Gastroesophageal sphincter (tissue), 4 donors: ENCODE results near the gene ZDHHC16. TPM values are rescaled to one million over a fixed set of nuclear protein-coding genes. Genes with fewer than 3 reads are reported as not detected.

Experiments
- ATAC-seq: fragments of 150-250 bp; one replicate; pipeline ENCODE4 v1.9.1; 2016; ENCODE audit warnings: mild to moderate bottlenecking, moderate library complexity
- H3K27ac ChIP-seq, 4 donors: fragments of 200-600 bp; sonication (generic) in 3 of 4; 1 replicate in 3 of 4; 2 replicates in 1 of 4; pipeline ENCODE4 v1.5.1; 2016 to 2019
- H3K27me3 ChIP-seq: fragments of 200-600 bp; sonication (generic); one replicate; pipeline ENCODE4 v1.5.1; 2019
- H3K36me3 ChIP-seq, 2 donors: fragments of 200-600 bp; sonication (generic); one replicate each; pipeline ENCODE4 v1.5.1; 2019; ENCODE audit warnings: control low read depth in 1 of 2
- H3K4me1 ChIP-seq, 3 donors: fragments of 200-600 bp; sonication (generic); 1 replicate in 2 of 3; 2 replicates in 1 of 3; pipeline ENCODE4 v1.5.1; 2016 to 2019; ENCODE audit warnings: control low read depth in 2 of 3
- H3K4me3 ChIP-seq, 2 donors: fragments of 200-600 bp; sonication (generic); one replicate each; pipeline ENCODE4 v1.5.1; 2019; ENCODE audit warnings: mild to moderate bottlenecking in 1 of 2, moderate library complexity in 1 of 2
- H3K9me3 ChIP-seq, 3 donors: fragments of 200-600 bp; sonication (generic); one replicate each; pipeline ENCODE4 v1.5.1; 2017 to 2019; ENCODE audit warnings: control low read depth in 2 of 3
- EP300 ChIP-seq: sonication (generic); formaldehyde crosslinking; IDR thresholded peaks from one replicate; pipeline ENCODE4 v1.6.1; 2017; ENCODE audit warnings: antibody characterized with exemption, mild to moderate bottlenecking
- POLR2A ChIP-seq, 2 donors: fragments of 450-650 bp; IDR thresholded peaks; one replicate each; pipeline ENCODE4 v1.6.1; 2017; ENCODE audit warnings: antibody characterized with exemption in 2 of 2, mild to moderate bottlenecking in 2 of 2, moderate library complexity in 1 of 2
- POLR2AphosphoS5 ChIP-seq: sonication (generic); formaldehyde crosslinking; IDR thresholded peaks from one replicate; pipeline ENCODE4 v1.6.1; 2017; ENCODE audit warnings: antibody characterized with exemption
- WGBS, 2 donors: methylation state at CpG; one replicate each; pipeline ENCODE4 v1.1.5; 2018; ENCODE audit warnings: low coverage in 1 of 2; 5-methylcytosine and 5-hydroxymethylcytosine counted together
- total RNA-seq, 4 donors: library from RNA; depleted of rRNA; stranded (reverse); fragments of >200 nt; gene quantifications; one replicate each; pipeline ENCODE4 v1.1.0, GENCODE V29; 2016
- TF ChIP-seq, protein P1 (sequence below), 4 experiments: fragments of 200-600 bp in 2 of 4; fragments of 450-650 bp in 2 of 4; sonication (generic) in 1 of 4; IDR thresholded peaks; one replicate each; pipeline ENCODE4 v1.5.1; 2017 to 2019; ENCODE audit warnings: antibody characterized with exemption in 4 of 4, mild to moderate bottlenecking in 2 of 4, moderate library complexity in 2 of 4

ZDHHC16 gene
- total RNA-seq, 4 donors from 2014 or later, result 22.3 to 31.6 (median 25.3) TPM

DNA sequence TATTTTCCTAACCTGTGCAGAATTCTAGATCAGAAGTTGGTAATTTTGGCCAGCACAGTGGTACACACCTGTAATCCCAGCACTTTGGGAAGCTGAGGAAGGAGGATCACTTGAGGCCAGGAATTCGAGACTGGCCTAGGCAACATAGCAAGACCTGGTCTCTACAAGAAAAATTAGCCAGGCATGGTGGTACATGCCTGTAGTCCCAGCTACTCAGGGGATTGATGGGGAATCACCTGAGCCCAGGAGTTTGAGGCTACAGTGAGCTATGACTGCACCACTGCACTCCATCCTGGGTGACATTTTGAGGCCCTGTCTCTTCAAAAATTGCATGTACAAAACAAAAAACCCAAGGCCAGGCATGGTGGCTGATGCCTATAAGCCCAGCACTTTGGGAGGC lies 11.4 kb upstream of the ZDHHC16 start:
- Histone ChIP-seq H3K27me3 (no peaks in the 10 kb centered on the region), H3K36me3 (peaks cover 9 to 94% of the 10 kb centered on the region in 2 donors), H3K9me3 (no peaks in the 10 kb centered on the region), H3K27ac (no peak overlapping the region), H3K4me1 (peaks cover 0 to 4% (median 0%) of the 10 kb centered on the region in 3 donors), H3K4me3 (no peak overlapping the region)
- TF ChIP-seq EP300 (no peak), POLR2AphosphoS5 (no peak), POLR2A (IDR thresholded peaks at IDR 0.05) (no peak)
- TF ChIP-seq, protein P1, sequence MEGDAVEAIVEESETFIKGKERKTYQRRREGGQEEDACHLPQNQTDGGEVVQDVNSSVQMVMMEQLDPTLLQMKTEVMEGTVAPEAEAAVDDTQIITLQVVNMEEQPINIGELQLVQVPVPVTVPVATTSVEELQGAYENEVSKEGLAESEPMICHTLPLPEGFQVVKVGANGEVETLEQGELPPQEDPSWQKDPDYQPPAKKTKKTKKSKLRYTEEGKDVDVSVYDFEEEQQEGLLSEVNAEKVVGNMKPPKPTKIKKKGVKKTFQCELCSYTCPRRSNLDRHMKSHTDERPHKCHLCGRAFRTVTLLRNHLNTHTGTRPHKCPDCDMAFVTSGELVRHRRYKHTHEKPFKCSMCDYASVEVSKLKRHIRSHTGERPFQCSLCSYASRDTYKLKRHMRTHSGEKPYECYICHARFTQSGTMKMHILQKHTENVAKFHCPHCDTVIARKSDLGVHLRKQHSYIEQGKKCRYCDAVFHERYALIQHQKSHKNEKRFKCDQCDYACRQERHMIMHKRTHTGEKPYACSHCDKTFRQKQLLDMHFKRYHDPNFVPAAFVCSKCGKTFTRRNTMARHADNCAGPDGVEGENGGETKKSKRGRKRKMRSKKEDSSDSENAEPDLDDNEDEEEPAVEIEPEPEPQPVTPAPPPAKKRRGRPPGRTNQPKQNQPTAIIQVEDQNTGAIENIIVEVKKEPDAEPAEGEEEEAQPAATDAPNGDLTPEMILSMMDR (IDR thresholded peaks at IDR 0.05), result no peak
- no peak for ATAC-seq
- WGBS, 2 donors, result 89 to 100% methylated on average over 1 of the region's 1 CpG

DNA sequence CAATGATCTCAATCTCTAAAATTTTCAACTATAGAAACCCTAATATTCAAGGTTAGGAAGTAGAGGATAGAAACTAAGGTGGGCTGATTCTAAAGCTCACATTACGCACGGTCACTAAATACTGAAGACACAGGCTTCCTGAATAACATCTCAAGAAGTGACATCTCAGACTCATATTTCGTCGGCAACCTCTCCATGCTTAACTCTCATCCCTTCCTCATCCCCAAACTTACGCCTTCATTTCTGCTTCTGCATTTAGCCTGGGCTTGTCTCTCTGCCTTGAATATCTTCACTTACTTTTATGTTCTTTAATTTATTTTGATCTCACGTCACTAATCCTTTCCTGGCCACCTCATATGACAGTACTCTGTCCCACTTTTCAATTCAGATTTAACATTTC lies 10.8 kb upstream of the ZDHHC16 start:
- no peak for TF ChIP-seq POLR2AphosphoS5
- no peak for TF ChIP-seq POLR2A (IDR thresholded peaks at IDR 0.05)
- TF ChIP-seq, protein P1 (IDR thresholded peaks at IDR 0.05), result no peak
- no peak for TF ChIP-seq EP300
- H3K36me3 ChIP-seq, result peaks cover 9 to 94% of the 10 kb centered on the region in 2 donors
- no peak overlapping the region for H3K27ac ChIP-seq
- no peaks in the 10 kb centered on the region for H3K27me3 ChIP-seq
- no peak overlapping the region for H3K4me3 ChIP-seq
- H3K9me3 ChIP-seq, result no peaks in the 10 kb centered on the region
- no peak for ATAC-seq
- no peaks in the 10 kb centered on the region for H3K4me1 ChIP-seq
- 85 to 93% methylated on average over 5 to 6 of the region's 6 CpGs for WGBS, 2 donors

GRCh38 chr10:97442277-97442676 lies 3.7 kb upstream of the ZDHHC16 start:
- 88 to 100% methylated on average over 1 of the region's 1 CpG for WGBS, 2 donors
- Histone ChIP-seq H3K36me3 (peaks cover 0 to 63% of the 10 kb centered on the region in 2 donors), H3K4me1 (peaks cover 0 to 25% (median 12%) of the 10 kb centered on the region in 3 donors), H3K9me3 (no peaks in the 10 kb centered on the region), H3K27me3 (no peaks in the 10 kb centered on the region), H3K4me3 (no peak overlapping the region), H3K27ac (no peak overlapping the region)
- TF ChIP-seq POLR2AphosphoS5 (no peak), POLR2A (IDR thresholded peaks at IDR 0.05) (no peak)
- ATAC-seq, result no peak

DNA sequence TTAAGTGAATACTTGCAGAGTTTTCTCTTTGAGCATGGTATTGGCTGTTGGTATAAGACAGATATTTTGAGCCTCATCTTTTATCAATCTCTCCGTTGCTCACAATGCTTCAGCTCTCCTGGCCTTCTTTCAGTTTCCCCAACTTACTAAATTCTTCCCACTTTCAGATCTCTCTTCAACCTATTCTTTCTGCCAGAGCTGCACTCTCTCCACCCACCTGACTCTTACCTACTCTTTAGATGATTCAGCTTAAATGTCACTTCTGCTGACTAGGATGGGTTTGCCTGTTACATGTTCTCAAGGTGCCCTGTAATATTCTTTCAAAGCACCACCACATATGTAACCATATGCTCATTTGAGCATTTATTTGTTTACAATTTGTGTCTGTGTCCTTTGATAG lies 1.8 kb upstream of the ZDHHC16 start:
- TF ChIP-seq POLR2A (IDR thresholded peaks at IDR 0.05), result no peak
- TF ChIP-seq POLR2AphosphoS5, result no peak
- no peak for TF ChIP-seq EP300
- TF ChIP-seq, protein P1 (IDR thresholded peaks at IDR 0.05), result no peak
- no peaks in the 10 kb centered on the region for H3K9me3 ChIP-seq
- H3K27me3 ChIP-seq, result no peaks in the 10 kb centered on the region
- peaks cover 0 to 44% of the 10 kb centered on the region in 2 donors for H3K36me3 ChIP-seq
- ATAC-seq, result no peak
- peaks cover 0 to 43% (median 21%) of the 10 kb centered on the region in 3 donors for H3K4me1 ChIP-seq
- no peak overlapping the region for H3K4me3 ChIP-seq
- 75 to 82% methylated on average over 1 of the region's 1 CpG for WGBS, 2 donors
- no peak overlapping the region for H3K27ac ChIP-seq

DNA sequence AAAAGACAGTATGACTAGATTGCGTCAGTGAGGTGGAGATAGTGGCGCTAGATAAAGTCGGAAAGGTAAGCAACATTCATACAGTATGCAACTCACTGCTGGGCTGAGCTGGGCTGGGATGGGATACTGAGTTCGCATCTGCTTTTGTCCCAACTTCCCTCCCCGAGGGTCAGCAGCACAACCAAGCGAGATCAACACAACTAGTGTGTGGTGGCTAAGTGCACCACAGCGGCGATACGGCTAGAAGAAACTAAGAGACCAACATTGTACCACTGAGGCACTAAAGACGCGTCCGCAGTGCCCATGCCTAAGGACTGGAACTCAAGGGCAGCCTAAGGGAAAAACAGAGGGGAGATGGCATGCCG lies 636 bp upstream of the ZDHHC16 start:
- WGBS, 2 donors, result 0% methylated on average over 8 of the region's 13 CpGs
- Histone ChIP-seq H3K9me3 (no peaks in the 10 kb centered on the region), H3K4me3 (peak overlapping the region; percentile 50 to 67), H3K27me3 (no peaks in the 10 kb centered on the region), H3K4me1 (peaks cover 0 to 51% (median 21%) of the 10 kb centered on the region in 3 donors), H3K36me3 (peaks cover 0 to 32% of the 10 kb centered on the region in 2 donors), H3K27ac (peak overlapping the region; percentile 6 to 85 (median 80))
- ATAC-seq, result peak; percentile 4
- TF ChIP-seq, protein P1 (IDR thresholded peaks at IDR 0.05), result no peak
- TF ChIP-seq POLR2A (IDR thresholded peaks at IDR 0.05), result no peak
- no peak for TF ChIP-seq EP300
- no peak for TF ChIP-seq POLR2AphosphoS5
